ENCODE results near the gene PPIL6. TPM values are rescaled to one million over a fixed set of nuclear protein-coding genes. Genes with fewer than 3 reads are reported as not detected.

The PPIL6 gene
- total and polyA plus RNA-seq, 7 donors, result 1.1 to 3.9 (median 2.2) TPM

GRCh38 chr6:109475625-109476024 is 35.2 kb upstream of the PPIL6 start:
- Histone ChIP-seq H3K9me3 (no peaks in the 10 kb centered on the region), H3K36me3 (ENCODE audit: insufficient read depth in 1 of 2, low read depth in 1 of 2) (peaks cover 10 to 85% of the 10 kb centered on the region in 2 donors), H3K4me1 (peaks cover 22% of the 10 kb centered on the region), H3K27me3 (ENCODE audit: insufficient read depth in 3 of 3, low read length in 2 of 3) (no peaks in the 10 kb centered on the region), H3K27ac (no peak overlapping the region), H3K4me3 (no peak overlapping the region)
- ATAC-seq (no peak), DNase-seq (no peak)
- intact Hi-C loops (cut with DNase I), result no loop called here
- 92 to 100% (median 98%) methylated on average over 2 of the region's 2 CpGs for WGBS, 3 donors
- TF ChIP-seq CTCF (IDR thresholded peaks at IDR 0.05), result no peak

- Histone ChIP-seq H3K27me3 (ENCODE audit: insufficient read depth in 3 of 3, low read length in 2 of 3) (no peaks in the 10 kb centered on the region), H3K27ac (no peak overlapping the region), H3K4me1 (peaks cover 15% of the 10 kb centered on the region), H3K4me3 (no peak overlapping the region), H3K36me3 (ENCODE audit: insufficient read depth in 1 of 2, low read depth in 1 of 2) (peaks cover 10 to 87% of the 10 kb centered on the region in 2 donors), H3K9me3 (no peaks in the 10 kb centered on the region)
- intact Hi-C loops (cut with DNase I), result no loop called here
- ATAC-seq, result no peak
- DNase-seq, result no peak
- TF ChIP-seq CTCF (IDR thresholded peaks at IDR 0.05), result no peak
- 93 to 95% (median 95%) methylated on average over 4 of the region's 4 CpGs for WGBS, 3 donors
Observed at GRCh38 chr6:109474995-109475394, 34.6 kb upstream of the PPIL6 start.

DNA sequence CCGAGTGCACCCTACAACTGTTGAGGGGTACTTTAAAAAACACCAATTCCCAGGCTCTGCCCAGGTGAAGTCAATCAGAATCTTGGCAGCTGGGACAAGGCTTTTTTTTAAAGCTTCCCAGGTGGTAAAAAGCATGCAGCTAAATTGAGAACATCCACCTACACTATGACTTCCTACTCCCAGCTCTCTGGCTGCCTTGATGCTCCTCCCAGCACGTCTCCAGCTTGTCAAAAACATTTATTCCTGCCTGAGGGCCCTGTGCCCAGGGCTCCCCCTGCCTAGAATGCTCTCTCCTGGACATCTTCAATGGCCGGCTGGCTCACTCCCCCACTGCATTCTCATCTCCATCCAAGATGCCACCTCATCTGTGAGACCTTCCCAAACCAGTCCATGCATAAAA is 32.7 kb upstream of the PPIL6 start:
- no peak overlapping the region for H3K27ac ChIP-seq
- no peak for DNase-seq
- H3K9me3 ChIP-seq, result no peaks in the 10 kb centered on the region
- H3K27me3 ChIP-seq (ENCODE audit: insufficient read depth in 3 of 3, low read length in 2 of 3), result no peaks in the 10 kb centered on the region
- H3K4me1 ChIP-seq, result no peaks in the 10 kb centered on the region
- H3K36me3 ChIP-seq (ENCODE audit: insufficient read depth in 1 of 2, low read depth in 1 of 2), result peaks cover 9 to 97% of the 10 kb centered on the region in 2 donors
- no peak for ATAC-seq
- TF ChIP-seq CTCF (IDR thresholded peaks at IDR 0.05), result no peak
- no peak overlapping the region for H3K4me3 ChIP-seq
- intact Hi-C loops (cut with DNase I), result no loop called here
- WGBS, 3 donors, result 84 to 94% (median 91%) methylated on average over 3 of the region's 3 CpGs

GRCh38 chr6:109472132-109472995 is 31.9 kb upstream of the PPIL6 start:
- WGBS, 3 donors, result 86 to 92% (median 89%) methylated on average over 9 of the region's 9 CpGs
- intact Hi-C loops (cut with DNase I), result no loop called here
- ATAC-seq (no peak), DNase-seq (no peak)
- Histone ChIP-seq H3K27ac (no peak overlapping the region), H3K4me1 (no peaks in the 10 kb centered on the region), H3K36me3 (ENCODE audit: insufficient read depth in 1 of 2, low read depth in 1 of 2) (peaks cover 8 to 98% of the 10 kb centered on the region in 2 donors), H3K27me3 (ENCODE audit: insufficient read depth in 3 of 3, low read length in 2 of 3) (no peaks in the 10 kb centered on the region), H3K4me3 (no peak overlapping the region), H3K9me3 (no peaks in the 10 kb centered on the region)
- TF ChIP-seq CTCF (IDR thresholded peaks at IDR 0.05), result no peak

Data from psoas muscle (tissue), 8 donors.